Transverse colon (tissue), 4 donors: Measurements from ENCODE around the gene RGS7.

Experiments
- POLR2A ChIP-seq: fragments of 450-650 bp; IDR thresholded peaks from one replicate; pipeline ENCODE4 v1.6.1; 2016; ENCODE audit warnings: antibody characterized with exemption, mild to moderate bottlenecking, moderate library complexity
- POLR2AphosphoS5 ChIP-seq, 3 donors: sonication (generic); formaldehyde crosslinking; IDR thresholded peaks; one replicate each; pipeline ENCODE4 v1.6.1; 2016; ENCODE audit warnings: antibody characterized with exemption in 3 of 3
- TF ChIP-seq, protein P1 (sequence below), 5 experiments: fragments of 200-600 bp in 3 of 5; fragments of 450-650 bp in 2 of 5; sonication (generic) in 3 of 5; IDR thresholded peaks; 1 replicate in 2 of 5; 2 replicates in 3 of 5; pipeline ENCODE4 v1.5.1; 2016 to 2017; ENCODE audit warnings: antibody characterized with exemption in 5 of 5, inconsistent platforms in 3 of 5, mild to moderate bottlenecking in 2 of 5, moderate library complexity in 1 of 5

DNA sequence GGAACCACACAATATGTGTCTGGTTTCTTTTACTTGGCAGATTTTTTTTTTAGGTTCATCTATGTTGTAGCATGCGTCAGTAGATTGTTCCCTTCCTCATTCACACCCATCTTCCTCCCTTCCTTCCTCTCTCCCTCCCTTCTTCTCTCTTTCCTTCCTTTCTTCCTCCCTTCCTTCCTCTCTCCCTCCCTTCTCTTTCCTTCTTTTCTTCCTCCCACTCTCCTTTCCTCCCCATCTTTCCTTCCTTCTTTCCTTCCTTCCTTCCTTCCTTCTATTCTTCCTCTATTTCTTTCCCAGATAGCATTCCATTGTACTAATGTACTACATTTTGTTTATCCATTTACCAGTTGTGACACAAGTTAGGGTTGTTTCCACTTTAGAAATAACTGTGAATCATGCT is 218.0 kb downstream of the RGS7 start:
- TF ChIP-seq, protein P1, sequence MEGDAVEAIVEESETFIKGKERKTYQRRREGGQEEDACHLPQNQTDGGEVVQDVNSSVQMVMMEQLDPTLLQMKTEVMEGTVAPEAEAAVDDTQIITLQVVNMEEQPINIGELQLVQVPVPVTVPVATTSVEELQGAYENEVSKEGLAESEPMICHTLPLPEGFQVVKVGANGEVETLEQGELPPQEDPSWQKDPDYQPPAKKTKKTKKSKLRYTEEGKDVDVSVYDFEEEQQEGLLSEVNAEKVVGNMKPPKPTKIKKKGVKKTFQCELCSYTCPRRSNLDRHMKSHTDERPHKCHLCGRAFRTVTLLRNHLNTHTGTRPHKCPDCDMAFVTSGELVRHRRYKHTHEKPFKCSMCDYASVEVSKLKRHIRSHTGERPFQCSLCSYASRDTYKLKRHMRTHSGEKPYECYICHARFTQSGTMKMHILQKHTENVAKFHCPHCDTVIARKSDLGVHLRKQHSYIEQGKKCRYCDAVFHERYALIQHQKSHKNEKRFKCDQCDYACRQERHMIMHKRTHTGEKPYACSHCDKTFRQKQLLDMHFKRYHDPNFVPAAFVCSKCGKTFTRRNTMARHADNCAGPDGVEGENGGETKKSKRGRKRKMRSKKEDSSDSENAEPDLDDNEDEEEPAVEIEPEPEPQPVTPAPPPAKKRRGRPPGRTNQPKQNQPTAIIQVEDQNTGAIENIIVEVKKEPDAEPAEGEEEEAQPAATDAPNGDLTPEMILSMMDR (IDR thresholded peaks at IDR 0.05) = no peak
- no peak for TF ChIP-seq POLR2A
- no peak for TF ChIP-seq POLR2AphosphoS5 (IDR thresholded peaks at IDR 0.05)
